ENCODE data around the gene PAGE4. TPM values are rescaled to one million over a fixed set of nuclear protein-coding genes. Genes with fewer than 3 reads are reported as not detected.

PAGE4 gene
- total and polyA plus RNA-seq, 8 donors: not detected

- Histone ChIP-seq H3K36me3 (no peaks in the 10 kb centered on the region), H3K9me3 (no peaks in the 10 kb centered on the region), H3K4me1 (no peaks in the 10 kb centered on the region), H3K27ac (no peak overlapping the region), H3K4me3 (no peak overlapping the region), H3K27me3 (peaks cover 0 to 13% (median 0%) of the 10 kb centered on the region in 3 donors)
- peak; percentile 78 to 89 for DNase-seq
- intact Hi-C loops (cut with DNase I; ENCODE audit: low total_unique reads): no loop called here
- TF ChIP-seq POLR2AphosphoS5 (IDR thresholded peaks at IDR 0.05) (peak in 1 of 3 donors; percentile 29), EP300 (IDR thresholded peaks at IDR 0.05) (no peak), CTCF (IDR thresholded peaks at IDR 0.05) (peak in 3 of 7 experiments; percentile 14 to 52 (median 28)), POLR2A (IDR thresholded peaks at IDR 0.05) (no peak)
- 30 to 50% (median 40%) methylated on average over 2 to 3 of the region's 3 CpGs for WGBS, 5 donors
Observed at GRCh38 chrX:49840679-49841078, 11.6 kb downstream of the PAGE4 start.

- no peaks in the 10 kb centered on the region for H3K4me1 ChIP-seq
- no peaks in the 10 kb centered on the region for H3K36me3 ChIP-seq
- no peak overlapping the region for H3K4me3 ChIP-seq
- no peak for DNase-seq
- TF ChIP-seq CTCF (IDR thresholded peaks at IDR 0.05) (no peak), POLR2A (IDR thresholded peaks at IDR 0.05) (no peak), POLR2AphosphoS5 (IDR thresholded peaks at IDR 0.05) (no peak), EP300 (IDR thresholded peaks at IDR 0.05) (no peak)
- intact Hi-C loops (cut with DNase I; ENCODE audit: low total_unique reads): no loop called here
- H3K27me3 ChIP-seq: peaks cover 0 to 5% (median 0%) of the 10 kb centered on the region in 3 donors
- no peaks in the 10 kb centered on the region for H3K9me3 ChIP-seq
- H3K27ac ChIP-seq: no peak overlapping the region
Observed at GRCh38 chrX:49842621-49843020, 13.5 kb downstream of the PAGE4 start.

- Histone ChIP-seq H3K36me3 (no peaks in the 10 kb centered on the region), H3K27ac (no peak overlapping the region), H3K27me3 (peaks cover 0 to 6% (median 0%) of the 10 kb centered on the region in 3 donors), H3K9me3 (no peaks in the 10 kb centered on the region), H3K4me1 (no peaks in the 10 kb centered on the region), H3K4me3 (no peak overlapping the region)
- TF ChIP-seq EP300 (IDR thresholded peaks at IDR 0.05) (no peak), CTCF (IDR thresholded peaks at IDR 0.05) (no peak), POLR2A (IDR thresholded peaks at IDR 0.05) (no peak), POLR2AphosphoS5 (IDR thresholded peaks at IDR 0.05) (no peak)
- intact Hi-C loops (cut with DNase I; ENCODE audit: low total_unique reads): no loop called here
- DNase-seq: peak in 1 of 2 donors; percentile 73
- 43 to 58% (median 47%) methylated on average over 8 of the region's 8 CpGs for WGBS, 5 donors
Observed at GRCh38 chrX:49844611-49845010, 15.5 kb downstream of the PAGE4 start.

- Histone ChIP-seq H3K36me3 (no peaks in the 10 kb centered on the region), H3K9me3 (no peaks in the 10 kb centered on the region), H3K27me3 (peaks cover 0 to 6% (median 0%) of the 10 kb centered on the region in 3 donors), H3K27ac (no peak overlapping the region), H3K4me1 (no peaks in the 10 kb centered on the region), H3K4me3 (no peak overlapping the region)
- DNase-seq: peak in 1 of 2 donors; percentile 11
- intact Hi-C loops (cut with DNase I; ENCODE audit: low total_unique reads): no loop called here
- 61 to 67% (median 66%) methylated on average over 2 to 4 of the region's 4 CpGs for whole genome bisulfite sequencing, 5 donors
- no peak for TF ChIP-seq POLR2A (IDR thresholded peaks at IDR 0.05)
- TF ChIP-seq EP300 (IDR thresholded peaks at IDR 0.05): no peak
- no peak for TF ChIP-seq POLR2AphosphoS5 (IDR thresholded peaks at IDR 0.05)
- TF ChIP-seq CTCF (IDR thresholded peaks at IDR 0.05): no peak
Observed at GRCh38 chrX:49845701-49846403, 16.7 kb downstream of the PAGE4 start.
